GM12878 (cell line): ENCODE results near the gene ZNF423. TPM values are rescaled to one million over a fixed set of nuclear protein-coding genes. Genes with fewer than 3 reads are reported as not detected.

Source experiments
- ATAC-seq: fragments of 200-7000 bp; cut with Tn5 transposase; 3 replicates; pipeline ENCODE4 v1.9.1; 2020; ENCODE audit warnings: mild to moderate bottlenecking, moderate library complexity
- BruUV-seq: library from RNA; stranded (reverse); fragments of 400-500 nt; replicated peaks from 2 replicates; lab custom pipeline; 2021; lab: Mats Ljungman, UMichigan
- CTCF ChIA-PET: fragments of 300-600 bp; sonication (Branson Sonifier 250); formaldehyde crosslinking; extraction: SDS; loops from one replicate; lab custom pipeline; 2021; ENCODE audit warnings: inconsistent platforms; lab: Yijun Ruan, JAX
- POLR2A ChIA-PET: fragments of 350-600 bp; formaldehyde crosslinking; extraction: SDS; loops from one replicate; lab custom pipeline; 2021; ENCODE audit warnings: inconsistent platforms; lab: Charles Lee
- RAD21 ChIA-PET: fragments of 300-600 bp; sonication (Branson Sonifier 250); formaldehyde crosslinking; loops from one replicate; lab custom pipeline; 2023; ENCODE audit warnings: antibody characterized with exemption; ENCODE audit not compliant: unreplicated experiment; lab: Charles Lee
- SMC1A ChIA-PET: fragments of 300-600 bp; sonication (Branson Sonifier 250); formaldehyde crosslinking; loops from one replicate; lab custom pipeline; 2023; ENCODE audit not compliant: unreplicated experiment, uncharacterized antibody; lab: Charles Lee
- DNase-seq: peaks from one replicate; pipeline ENCODE4 v3.0.0-alpha.2; 2011; ENCODE audit warnings: low read depth, low spot score
- FAIRE-seq: peaks from 3 replicates; lab custom pipeline; 2011; peaks lifted over from hg19 to GRCh38; lab: Jason Lieb, UNC
- H2AFZ ChIP-seq: 2 replicates; pipeline ENCODE4 v1.6.0; 2011; ENCODE audit warnings: low read depth, low read length, control low read depth; ENCODE audit not compliant: control insufficient read depth
- H3K27ac ChIP-seq: 2 replicates; pipeline ENCODE4 v1.5.1; 2011; ENCODE audit warnings: control low read depth; ENCODE audit not compliant: control insufficient read depth, insufficient read depth
- H3K27me3 ChIP-seq, 2 experiments: replicated peaks in 1 of 2; 2 replicates each; pipeline versions ENCODE4 v1.6.0 to v1.6.1; 2011; ENCODE audit warnings: low read length in 1 of 2; ENCODE audit not compliant: control insufficient read depth in 2 of 2, insufficient read depth in 2 of 2
- H3K36me3 ChIP-seq, 2 experiments: 2 replicates each; pipeline ENCODE4 v1.5.1; 2011; ENCODE audit warnings: low read length in 1 of 2; ENCODE audit not compliant: control insufficient read depth in 2 of 2, insufficient read depth in 2 of 2
- H3K4me1 ChIP-seq: 2 replicates; pipeline ENCODE4 v1.6.1; 2011; ENCODE audit warnings: mild to moderate bottlenecking, low read length, moderate library complexity, mixed read lengths; ENCODE audit not compliant: control insufficient read depth, insufficient read depth
- H3K4me2 ChIP-seq: 2 replicates; pipeline ENCODE4 v1.6.0; 2011; ENCODE audit warnings: control low read depth; ENCODE audit not compliant: control insufficient read depth, insufficient read depth
- H3K4me3 ChIP-seq: fragments of 200-600 bp; sonication (generic); 2 replicates; pipeline ENCODE4 v1.5.1; 2016
- H3K79me2 ChIP-seq: 2 replicates; pipeline ENCODE4 v1.6.0; 2011; ENCODE audit warnings: low read length; ENCODE audit not compliant: control insufficient read depth, insufficient read depth
- H3K9ac ChIP-seq: 2 replicates; pipeline ENCODE4 v1.8.0; 2011; ENCODE audit warnings: low read length, control low read depth, mixed read lengths; ENCODE audit not compliant: control insufficient read depth, insufficient read depth
- H3K9me3 ChIP-seq: replicated peaks from 3 replicates; pipeline ENCODE4 v1.5.1; 2011; ENCODE audit warnings: mild to moderate bottlenecking, low read length; ENCODE audit not compliant: control insufficient read depth, insufficient read depth
- H4K20me1 ChIP-seq: 2 replicates; pipeline ENCODE4 v1.6.0; 2011; ENCODE audit not compliant: control insufficient read depth, insufficient read depth
- ATF7 ChIP-seq: fragments of 450-650 bp; IDR thresholded peaks from 2 replicates; pipeline ENCODE4 v1.6.1; 2016; ENCODE audit warnings: low read depth, mild to moderate bottlenecking
- CTCF ChIP-seq, 3 experiments: IDR thresholded peaks in 2 of 3; conservative IDR thresholded peaks in 1 of 3; 2 replicates each; pipeline ENCODE4 v1.5.1; 2011; ENCODE audit warnings: low read depth in 3 of 3, low read length in 3 of 3, mild to moderate bottlenecking in 3 of 3, control low read depth in 2 of 3, moderate library complexity in 2 of 3, inconsistent platforms in 1 of 3, mixed read lengths in 1 of 3; ENCODE audit not compliant: control insufficient read depth in 2 of 3, insufficient read depth in 1 of 3; ENCODE audit errors: extremely low read depth in 1 of 3
- IRF3 ChIP-seq: fragments of 450-650 bp; IDR thresholded peaks from 2 replicates; pipeline ENCODE4 v1.6.1; 2014; ENCODE audit warnings: mild to moderate bottlenecking
- MEF2B ChIP-seq: fragments of 450-650 bp; IDR thresholded peaks from 2 replicates; pipeline ENCODE4 v1.6.1; 2018; ENCODE audit warnings: mild to moderate bottlenecking, moderate library complexity; ENCODE audit not compliant: partially characterized antibody, poor library complexity, severe bottlenecking
- MLLT1 ChIP-seq: fragments of 450-650 bp; IDR thresholded peaks from 2 replicates; pipeline ENCODE4 v1.6.1; 2016; ENCODE audit warnings: mild to moderate bottlenecking
- NR2C1 ChIP-seq: fragments of 450-650 bp; IDR thresholded peaks from 2 replicates; pipeline ENCODE4 v1.6.1; 2017; ENCODE audit warnings: antibody characterized with exemption, mild to moderate bottlenecking, moderate library complexity
- PML ChIP-seq: IDR thresholded peaks from 2 replicates; pipeline ENCODE4 v1.6.1; 2012; ENCODE audit warnings: low read length, inconsistent platforms
- RBBP5 ChIP-seq: fragments of 200-600 bp; sonication (generic); conservative IDR thresholded peaks from 2 replicates; pipeline ENCODE4 v1.6.1; 2016
- REST ChIP-seq: IDR thresholded peaks from 2 replicates; pipeline ENCODE4 v1.6.1; 2012; ENCODE audit warnings: mild to moderate bottlenecking, low read depth, low read length
- SPI1 ChIP-seq: IDR thresholded peaks from 2 replicates; pipeline ENCODE4 v1.6.1; 2011; ENCODE audit warnings: low read depth, mild to moderate bottlenecking, low read length, moderate library complexity, borderline replicate concordance; ENCODE audit not compliant: insufficient read depth
- STAT3 ChIP-seq: IDR thresholded peaks from 2 replicates; pipeline ENCODE4 v1.6.1; 2011; ENCODE audit warnings: low read depth, low read length, improper control_type of control experiment
- TCF7 ChIP-seq: IDR thresholded peaks from 2 replicates; pipeline ENCODE4 v1.6.1; 2014; ENCODE audit warnings: antibody characterized with exemption, borderline replicate concordance
- YBX1 ChIP-seq: fragments of 450-650 bp; IDR thresholded peaks from 2 replicates; pipeline ENCODE4 v1.6.1; 2016; ENCODE audit warnings: antibody characterized with exemption
- WGBS: methylation state at CpG from one replicate; pipeline ENCODE4 v1.1.6; 2016; ENCODE audit warnings: low lambda C conversion rate; ENCODE audit not compliant: insufficient replicate concordance, insufficient coverage; ENCODE audit errors: missing lambda C conversion rate; 5-methylcytosine and 5-hydroxymethylcytosine counted together
- in situ Hi-C: fragments of 300-500 bp; cut with MboI; formaldehyde crosslinking; loops from 9 replicates; pipeline ENCODE4 v1.14.3; 2018; ENCODE audit warnings: mixed read lengths
- intact Hi-C: fragments of 100-400 bp; cut with micrococcal nuclease; formaldehyde crosslinking; loops from one replicate; pipeline ENCODE4 v1.14.2; 2022; ENCODE audit not compliant: unreplicated experiment
- polyA plus RNA-seq, 11 experiments: library from polyadenylated mRNA; depleted of rRNA in 4 of 11; unstranded in 6 of 11; stranded (reverse) in 5 of 11; fragments of >200 nt; fragmentation: Nextera tagmentation in 4 of 11; fragmentation: Illumina TruSeq in 1 of 11; extraction: Ambion mirVana in 4 of 11; extraction: Trizol in 1 of 11; gene quantifications; 1 replicate in 1 of 11; 2 replicates in 10 of 11; pipeline versions ENCODE4 v1.2.1 to v1.2.3, GENCODE V29; 2011 to 2016; ENCODE audit warnings: inconsistent platforms in 2 of 11, missing spikeins in 2 of 11, low read depth in 1 of 11
- total RNA-seq, 4 experiments: library from RNA; depleted of rRNA in 3 of 4; stranded (reverse); fragments of >200 nt in 3 of 4; fragmentation: Illumina TruSeq in 1 of 4; extraction: Trizol in 1 of 4; gene quantifications; 2 replicates each; pipeline versions ENCODE4 v1.2.1 to v1.2.3, GENCODE V29; 2013 to 2021

ZNF423 gene
- total and polyA plus RNA-seq, 10 of the 15 experiments (the other 5 are each of a cell fraction or from before 2014, with no cell fraction given), result 0.03 to 0.64 (median 0.10) TPM

GRCh38 chr16:49559242-49559641 lies 296.7 kb downstream of the ZNF423 start:
- no peaks in the 10 kb centered on the region for H3K27me3 ChIP-seq
- ChIA-PET CTCF (no interaction called here), SMC1A (interaction anchor here (1.4 kb wide), 1 partner anchor 21 kb away, joined by 4 read pairs; no protein-coding TSS in a partner anchor), RAD21 (no interaction called here)
- no peaks in the 10 kb centered on the region for H3K79me2 ChIP-seq
- FAIRE-seq, result no peak
- WGBS, result 4% methylated on average over 4 of the region's 4 CpGs
- no peak overlapping the region for H3K9ac ChIP-seq
- H4K20me1 ChIP-seq, result no peaks in the 10 kb centered on the region
- H3K4me1 ChIP-seq, result no peaks in the 10 kb centered on the region
- H3K36me3 ChIP-seq, result no peaks in the 10 kb centered on the region
- in situ Hi-C loops, result no loop called here
- H3K4me2 ChIP-seq, result no peak overlapping the region
- no peak overlapping the region for H3K4me3 ChIP-seq
- no peak for DNase-seq
- intact Hi-C loops, result loop anchor here (5.0 kb wide), 1 partner anchor 33 kb away; no protein-coding TSS in a partner anchor
- TF ChIP-seq MLLT1 (no peak), SPI1 (no peak), ATF7 (no peak), PML (no peak), YBX1 (no peak), MEF2B (no peak), IRF3 (no peak), TCF7 (no peak), STAT3 (no peak), NR2C1 (no peak), RBBP5 (no peak), REST (no peak), CTCF (IDR thresholded peaks at IDR 0.05 in 2 of 3, conservative IDR thresholded peaks at IDR 0.05 in 1 of 3; ENCODE audit: control insufficient read depth in 2 of 3, extremely low read depth in 1 of 3, insufficient read depth in 1 of 3, low read depth in 3 of 3, low read length in 3 of 3) (no peak)
- TF ChIP-seq, all 136 proteins: peak for 0
- H3K9me3 ChIP-seq, result no peaks in the 10 kb centered on the region
- no peak overlapping the region for H3K27ac ChIP-seq
- no TSS peak for BruUV-seq
- no peak for ATAC-seq
- POLR2A ChIA-PET, result no interaction called here
- no peak overlapping the region for H2AFZ ChIP-seq
